ENCODE data around the gene CELF6.

CELF6 gene

DNA sequence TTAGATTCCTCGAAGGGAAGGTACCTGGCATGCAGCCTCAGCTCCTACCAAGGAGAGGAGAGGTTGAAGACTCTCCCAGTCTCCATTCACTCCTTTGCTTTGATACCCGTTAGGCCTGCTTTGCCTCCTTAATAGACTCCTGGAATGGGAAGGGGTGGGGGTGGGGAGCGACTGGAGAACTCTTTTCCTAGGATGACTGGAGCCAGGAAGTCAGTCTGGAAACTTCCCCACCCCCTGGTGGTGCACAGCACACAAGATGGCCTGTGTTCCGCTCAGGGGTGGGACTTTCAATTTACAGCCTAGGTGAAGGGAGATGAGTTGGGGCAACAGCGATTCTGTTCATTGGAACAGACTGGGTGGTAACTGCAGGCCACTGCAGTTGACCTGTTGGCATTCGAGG lies 21.4 kb upstream of the CELF6 start:
- no peak overlapping the region for H3K4me3 ChIP-seq (ENCODE audit: control insufficient read depth, low read depth, low read length)
- no peak for DNase-seq (ENCODE audit: low read depth)
- TF ChIP-seq, protein P1, sequence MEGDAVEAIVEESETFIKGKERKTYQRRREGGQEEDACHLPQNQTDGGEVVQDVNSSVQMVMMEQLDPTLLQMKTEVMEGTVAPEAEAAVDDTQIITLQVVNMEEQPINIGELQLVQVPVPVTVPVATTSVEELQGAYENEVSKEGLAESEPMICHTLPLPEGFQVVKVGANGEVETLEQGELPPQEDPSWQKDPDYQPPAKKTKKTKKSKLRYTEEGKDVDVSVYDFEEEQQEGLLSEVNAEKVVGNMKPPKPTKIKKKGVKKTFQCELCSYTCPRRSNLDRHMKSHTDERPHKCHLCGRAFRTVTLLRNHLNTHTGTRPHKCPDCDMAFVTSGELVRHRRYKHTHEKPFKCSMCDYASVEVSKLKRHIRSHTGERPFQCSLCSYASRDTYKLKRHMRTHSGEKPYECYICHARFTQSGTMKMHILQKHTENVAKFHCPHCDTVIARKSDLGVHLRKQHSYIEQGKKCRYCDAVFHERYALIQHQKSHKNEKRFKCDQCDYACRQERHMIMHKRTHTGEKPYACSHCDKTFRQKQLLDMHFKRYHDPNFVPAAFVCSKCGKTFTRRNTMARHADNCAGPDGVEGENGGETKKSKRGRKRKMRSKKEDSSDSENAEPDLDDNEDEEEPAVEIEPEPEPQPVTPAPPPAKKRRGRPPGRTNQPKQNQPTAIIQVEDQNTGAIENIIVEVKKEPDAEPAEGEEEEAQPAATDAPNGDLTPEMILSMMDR (conservative IDR thresholded peaks at IDR 0.05; ENCODE audit: control insufficient read depth, insufficient read depth, low read depth, low read length), result no peak

DNA sequence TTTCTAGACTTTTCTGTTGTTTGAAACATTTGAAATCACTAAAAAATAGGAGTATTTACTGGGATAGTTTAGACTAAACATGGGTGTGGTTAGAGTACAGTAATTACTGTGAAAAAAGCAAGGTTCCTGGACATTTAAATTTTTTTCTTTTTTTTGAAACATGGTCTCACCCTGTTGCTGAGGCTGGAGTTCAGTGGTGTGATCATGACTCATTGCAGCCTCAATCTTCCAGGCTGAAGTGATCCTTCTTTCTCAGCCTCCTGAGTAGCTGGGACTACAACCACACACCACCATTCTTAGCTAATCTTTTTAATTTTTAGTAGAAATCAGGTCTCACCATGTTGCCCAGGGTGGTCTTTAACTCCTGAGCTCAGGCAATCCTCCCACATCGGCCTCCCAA lies 20.4 kb upstream of the CELF6 start:
- DNase-seq (ENCODE audit: low read depth), result peak; percentile 59
- TF ChIP-seq, protein P1 (conservative IDR thresholded peaks at IDR 0.05; ENCODE audit: control insufficient read depth, insufficient read depth, low read depth, low read length), result no peak

DNA sequence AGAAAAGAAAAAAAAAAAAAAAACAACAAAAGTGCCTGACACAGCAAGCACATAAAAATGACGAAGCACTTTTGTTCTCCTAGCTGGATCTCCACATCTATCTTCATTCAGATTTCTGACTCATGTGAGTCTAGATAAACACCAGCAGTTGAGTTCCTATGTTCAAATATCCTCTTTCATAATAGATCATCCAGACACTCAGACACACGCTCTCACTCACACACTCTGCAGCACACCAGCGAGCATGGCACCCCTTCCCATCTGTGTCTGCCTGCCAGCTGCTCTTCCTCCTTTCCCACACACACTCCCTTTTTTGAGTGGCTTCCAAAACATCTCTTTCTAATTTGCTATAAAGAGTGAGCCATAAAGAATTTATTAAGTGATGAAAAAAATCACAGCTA lies 19.8 kb upstream of the CELF6 start:
- TF ChIP-seq, protein P1 (conservative IDR thresholded peaks at IDR 0.05; ENCODE audit: control insufficient read depth, insufficient read depth, low read depth, low read length), result no peak
- peak; percentile 97 for DNase-seq (ENCODE audit: low read depth)
- no peak overlapping the region for H3K4me3 ChIP-seq (ENCODE audit: control insufficient read depth, low read depth, low read length)

More for the DNA sequence above, 20.4 kb upstream of the CELF6 start:
- H3K4me3 ChIP-seq (ENCODE audit: control insufficient read depth, low read depth, low read length), result no peak overlapping the region

DNA sequence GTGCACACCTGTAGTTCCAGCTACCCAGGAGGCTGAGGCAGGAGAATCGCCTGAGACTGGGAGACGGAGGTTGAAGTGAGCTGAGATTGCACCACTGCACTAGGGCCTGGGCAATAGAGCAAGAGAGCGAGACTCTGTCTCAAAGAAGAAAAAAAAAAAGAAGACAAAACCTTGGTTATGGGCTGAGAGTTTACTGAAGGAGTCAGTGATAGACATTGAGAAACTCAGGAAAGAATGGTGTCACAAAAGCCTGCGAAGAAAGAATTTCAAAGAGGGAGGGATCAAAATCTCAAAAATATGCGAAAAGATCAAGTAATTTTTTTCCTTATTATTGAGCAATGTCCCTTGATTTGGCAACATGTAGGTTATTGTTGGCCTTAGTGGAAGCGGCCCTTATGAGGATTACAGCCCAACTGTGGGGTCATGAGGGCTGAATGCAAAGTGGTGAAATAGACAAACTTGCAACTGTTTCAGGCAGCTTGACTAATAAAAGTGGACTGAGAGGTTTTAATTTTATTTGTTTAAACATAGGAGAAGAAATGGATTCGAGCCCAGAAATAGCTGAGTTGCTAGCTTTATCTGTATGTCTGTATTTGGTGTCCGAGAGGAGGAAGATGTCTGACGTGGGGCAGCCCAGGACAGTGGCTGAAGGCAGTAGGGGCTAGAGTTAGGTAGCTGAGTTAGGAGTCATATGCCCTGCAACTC lies 18.8 kb upstream of the CELF6 start:
- no peak overlapping the region for H3K4me3 ChIP-seq (ENCODE audit: control insufficient read depth, low read depth, low read length)
- TF ChIP-seq, protein P1 (conservative IDR thresholded peaks at IDR 0.05; ENCODE audit: control insufficient read depth, insufficient read depth, low read depth, low read length), result no peak
- DNase-seq (ENCODE audit: low read depth), result peak; percentile 90

DNA sequence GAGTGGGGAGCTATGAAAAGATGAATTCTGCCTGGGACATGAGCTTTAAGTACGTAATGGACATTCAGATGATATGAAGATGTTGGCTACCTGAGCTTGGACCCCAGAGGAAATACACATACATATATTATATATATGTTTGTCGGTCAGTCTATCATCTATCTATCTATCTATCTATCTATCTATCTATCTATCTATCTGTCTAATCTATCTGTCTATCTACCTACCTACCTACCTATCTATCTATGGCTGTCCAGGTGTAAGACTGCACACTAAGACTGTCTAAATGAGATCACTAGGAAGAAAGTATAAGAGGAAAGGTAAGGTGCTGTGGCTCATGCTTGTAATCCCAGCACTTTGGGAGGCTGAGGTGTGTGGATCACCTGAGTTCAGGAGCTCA lies 18.2 kb upstream of the CELF6 start:
- no peak overlapping the region for H3K4me3 ChIP-seq (ENCODE audit: control insufficient read depth, low read depth, low read length)
- no peak for DNase-seq (ENCODE audit: low read depth)
- TF ChIP-seq, protein P1 (conservative IDR thresholded peaks at IDR 0.05; ENCODE audit: control insufficient read depth, insufficient read depth, low read depth, low read length), result no peak

DNA sequence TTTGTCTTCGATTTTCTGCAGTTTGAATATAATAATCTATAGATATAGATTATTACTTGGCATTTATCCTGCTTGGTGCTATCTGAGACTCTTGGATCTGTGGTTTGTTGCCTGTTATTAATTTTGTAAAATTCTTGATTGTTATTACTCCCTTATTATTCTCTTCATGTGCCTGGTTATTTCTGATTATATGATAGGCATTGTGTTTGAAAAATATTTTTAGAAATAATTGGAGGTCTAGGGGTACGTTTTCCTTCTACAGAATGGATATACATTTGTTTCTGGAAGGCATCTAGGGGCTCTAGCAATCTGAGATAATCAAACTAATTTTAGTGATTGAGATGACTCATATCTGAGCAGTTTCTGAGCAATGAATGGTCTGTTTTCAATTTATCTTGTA lies 14.9 kb upstream of the CELF6 start:
- TF ChIP-seq, protein P1 (conservative IDR thresholded peaks at IDR 0.05; ENCODE audit: control insufficient read depth, insufficient read depth, low read depth, low read length), result no peak
- DNase-seq (ENCODE audit: low read depth), result peak; percentile 27
- no peak overlapping the region for H3K4me3 ChIP-seq (ENCODE audit: control insufficient read depth, low read depth, low read length)
